Motor neuron (in vitro differentiated cells): ENCODE measurements around the gene IPCEF1. TPM values are rescaled to one million over a fixed set of nuclear protein-coding genes. Genes with fewer than 3 reads are reported as not detected.

ENCODE experiments used
- ATAC-seq, 8 experiments: fragments of 200-7000 bp; cut with Tn5 transposase; replicated peaks in 6 of 8; 2 replicates each; pipeline ENCODE4 v1.8.0; 2021; ENCODE audit warnings: mild to moderate bottlenecking in 8 of 8, moderate library complexity in 8 of 8
- H3K27ac ChIP-seq, 2 donors: fragments of 250-450 bp; sonication (Bioruptor Pico); 2 replicates each; pipeline ENCODE4 v1.9.0; 2021; ENCODE audit warnings: antibody characterized with exemption in 2 of 2, mild to moderate bottlenecking in 2 of 2, moderate library complexity in 1 of 2
- H3K4me1 ChIP-seq, 2 donors: fragments of 250-450 bp; sonication (Bioruptor Pico); replicated peaks in 1 of 2; 2 replicates each; pipeline ENCODE4 v1.6.1; 2021; ENCODE audit warnings: antibody characterized with exemption in 2 of 2, mild to moderate bottlenecking in 2 of 2, moderate library complexity in 1 of 2
- H3K4me3 ChIP-seq, 5 donors: fragments of 250-450 bp; sonication (Bioruptor Pico); 2 replicates each; pipeline ENCODE4 v1.9.0; 2021; ENCODE audit warnings: antibody characterized with exemption in 5 of 5, mild to moderate bottlenecking in 5 of 5, moderate library complexity in 4 of 5
- WGBS, 10 experiments: fragments of 450-650 bp; shearing (Covaris generic); methylation state at CpG; one replicate each; pipeline ENCODE4 v1.0.0; 2022; 5-methylcytosine and 5-hydroxymethylcytosine counted together
- in situ Hi-C, 9 experiments: fragments of 400-800 bp; cut with MboI; loops; one replicate each; pipeline ENCODE4 v1.15.0; 2021; ENCODE audit warnings: low sequenced_read_pairs in 9 of 9, low pct_unique_long_range_greater_than_20kb in 2 of 9; ENCODE audit not compliant: unreplicated experiment in 9 of 9
- total RNA-seq, 8 experiments: library from RNA; unstranded; fragments of 300-600 nt; gene quantifications; 2 replicates each; pipeline versions ENCODE4 v1.2.3 to v1.2.4, GENCODE V29; 2022

IPCEF1 gene
- total RNA-seq, 8 experiments from 2014 or later = 0.29 to 1.0 (median 0.40) TPM

GRCh38 chr6:154230910-154231595 is 125.5 kb downstream of the IPCEF1 start:
- H3K27ac ChIP-seq = no peak overlapping the region
- no peak overlapping the region for H3K4me3 ChIP-seq
- no peaks in the 10 kb centered on the region for H3K4me1 ChIP-seq
- 35 to 100% (median 90%) methylated on average over 2 to 5 of the region's 5 CpGs for WGBS, 10 experiments
- in situ Hi-C loops = no loop called here
- no peak for ATAC-seq

- no peak for ATAC-seq
- Histone ChIP-seq H3K4me3 (no peak overlapping the region), H3K27ac (no peak overlapping the region), H3K4me1 (no peaks in the 10 kb centered on the region)
- in situ Hi-C loops = no loop called here
- 28 to 100% (median 94%) methylated on average over 1 to 3 of the region's 3 CpGs; no CpG with 5 or more reads in 2 of the 10 experiments for WGBS, 10 experiments
Measured at GRCh38 chr6:154230393-154230792, 126.2 kb downstream of the IPCEF1 start.

- in situ Hi-C loops = no loop called here
- WGBS, 10 experiments = 44 to 98% (median 78%) methylated on average over 3 to 6 of the region's 6 CpGs; no CpG with 5 or more reads in 4 of the 10 experiments
- no peak overlapping the region for H3K4me3 ChIP-seq
- H3K27ac ChIP-seq = no peak overlapping the region
- H3K4me1 ChIP-seq = no peaks in the 10 kb centered on the region
- ATAC-seq = no peak
Measured at GRCh38 chr6:154229786-154230185, 126.8 kb downstream of the IPCEF1 start.

- ATAC-seq = no peak
- H3K4me1 ChIP-seq = no peaks in the 10 kb centered on the region
- in situ Hi-C loops = no loop called here
- WGBS, 10 experiments = 54 to 100% (median 83%) methylated on average over 1 to 4 of the region's 4 CpGs
- no peak overlapping the region for H3K4me3 ChIP-seq
- no peak overlapping the region for H3K27ac ChIP-seq
Measured at GRCh38 chr6:154228521-154228905, 128.1 kb downstream of the IPCEF1 start.

- WGBS, 10 experiments = 4 to 85% (median 53%) methylated on average over 2 to 7 of the region's 7 CpGs; no CpG with 5 or more reads in 1 of the 10 experiments
- Histone ChIP-seq H3K4me1 (no peaks in the 10 kb centered on the region), H3K27ac (no peak overlapping the region), H3K4me3 (no peak overlapping the region)
- in situ Hi-C loops = no loop called here
- ATAC-seq = no peak
Measured at GRCh38 chr6:154227862-154228520, 128.6 kb downstream of the IPCEF1 start.

GRCh38 chr6:154226461-154226860 is 130.1 kb downstream of the IPCEF1 start:
- in situ Hi-C loops = no loop called here
- Histone ChIP-seq H3K27ac (no peak overlapping the region), H3K4me3 (no peak overlapping the region), H3K4me1 (no peaks in the 10 kb centered on the region)
- WGBS, 10 experiments = 7 to 100% (median 83%) methylated on average over 1 to 3 of the region's 3 CpGs
- ATAC-seq = no peak

GRCh38 chr6:154223296-154223695 is 133.3 kb downstream of the IPCEF1 start:
- Histone ChIP-seq H3K27ac (no peak overlapping the region), H3K4me3 (no peak overlapping the region), H3K4me1 (no peaks in the 10 kb centered on the region)
- 0 to 100% (median 94%) methylated on average over 1 to 2 of the region's 2 CpGs; no CpG with 5 or more reads in 6 of the 10 experiments for WGBS, 10 experiments
- in situ Hi-C loops = no loop called here
- ATAC-seq = no peak

- in situ Hi-C loops = no loop called here
- 7 to 85% (median 70%) methylated on average over 1 to 6 of the region's 6 CpGs; no CpG with 5 or more reads in 1 of the 10 experiments for WGBS, 10 experiments
- no peak overlapping the region for H3K27ac ChIP-seq
- ATAC-seq = no peak
- H3K4me3 ChIP-seq = no peak overlapping the region
- no peaks in the 10 kb centered on the region for H3K4me1 ChIP-seq
Measured at GRCh38 chr6:154222716-154223115, 133.9 kb downstream of the IPCEF1 start.

- ATAC-seq = no peak
- Histone ChIP-seq H3K4me3 (no peak overlapping the region), H3K4me1 (no peaks in the 10 kb centered on the region), H3K27ac (no peak overlapping the region)
- in situ Hi-C loops = no loop called here
- 0 to 100% (median 78%) methylated on average over 1 to 6 of the region's 6 CpGs; no CpG with 5 or more reads in 1 of the 10 experiments for WGBS, 10 experiments
Measured at GRCh38 chr6:154219250-154219649, 137.4 kb downstream of the IPCEF1 start.

GRCh38 chr6:154218787-154219186 is 137.8 kb downstream of the IPCEF1 start:
- H3K27ac ChIP-seq = no peak overlapping the region
- H3K4me3 ChIP-seq = no peak overlapping the region
- no peak for ATAC-seq
- in situ Hi-C loops = no loop called here
- WGBS, 10 experiments = 39 to 100% (median 77%) methylated on average over 1 to 6 of the region's 6 CpGs
- no peaks in the 10 kb centered on the region for H3K4me1 ChIP-seq

- H3K27ac ChIP-seq = no peak overlapping the region
- no peak overlapping the region for H3K4me3 ChIP-seq
- H3K4me1 ChIP-seq = no peaks in the 10 kb centered on the region
- in situ Hi-C loops = no loop called here
- ATAC-seq = no peak
- WGBS, 10 experiments = 7 to 66% (median 42%) methylated on average over 2 to 5 of the region's 6 CpGs; no CpG with 5 or more reads in 1 of the 10 experiments
Measured at GRCh38 chr6:154218301-154218700, 138.3 kb downstream of the IPCEF1 start.

GRCh38 chr6:154213782-154214181 is 142.8 kb downstream of the IPCEF1 start:
- Histone ChIP-seq H3K4me1 (no peaks in the 10 kb centered on the region), H3K27ac (no peak overlapping the region), H3K4me3 (no peak overlapping the region)
- no peak for ATAC-seq
- 48 to 97% (median 86%) methylated on average over 1 to 3 of the region's 3 CpGs; no CpG with 5 or more reads in 3 of the 10 experiments for WGBS, 10 experiments
- in situ Hi-C loops = no loop called here

GRCh38 chr6:154210678-154211077 is 145.9 kb downstream of the IPCEF1 start:
- Histone ChIP-seq H3K27ac (no peak overlapping the region), H3K4me3 (no peak overlapping the region), H3K4me1 (no peaks in the 10 kb centered on the region)
- no peak for ATAC-seq
- in situ Hi-C loops = no loop called here

GRCh38 chr6:154209555-154209954 is 147.0 kb downstream of the IPCEF1 start:
- 0 to 88% (median 68%) methylated on average over 2 to 3 of the region's 3 CpGs for WGBS, 10 experiments
- H3K4me3 ChIP-seq = no peak overlapping the region
- no peak overlapping the region for H3K27ac ChIP-seq
- in situ Hi-C loops = no loop called here
- ATAC-seq = no peak
- no peaks in the 10 kb centered on the region for H3K4me1 ChIP-seq
